Effector memory CD4-positive, alpha-beta T cell (primary cell): ENCODE data around the gene MUSK.
"Not testable (repeated sequence)": the region's sequence is repeated elsewhere in the genome, so short reads cannot be mapped to it uniquely, and the experiment has no call there.

ENCODE experiments used
- DNase-seq, 3 donors: peaks; one replicate each; pipeline ENCODE4 v3.0.0-alpha.2; 2020
- H3K27ac ChIP-seq: 2 replicates; pipeline ENCODE4 v1.7.0; 2013; ENCODE audit warnings: mild to moderate bottlenecking, low read length, moderate library complexity; ENCODE audit not compliant: insufficient read depth, poor library complexity, severe bottlenecking
- H3K27me3 ChIP-seq: replicated peaks from 2 replicates; pipeline ENCODE4 v1.7.0; 2013; ENCODE audit warnings: mild to moderate bottlenecking, low read length; ENCODE audit not compliant: insufficient read depth, control insufficient read depth, poor library complexity, severe bottlenecking
- H3K36me3 ChIP-seq: 2 replicates; pipeline ENCODE4 v1.7.0; 2013; ENCODE audit warnings: mild to moderate bottlenecking, low read length, moderate library complexity; ENCODE audit not compliant: control insufficient read depth, insufficient read depth
- H3K4me1 ChIP-seq: 2 replicates; pipeline ENCODE4 v1.7.0; 2013; ENCODE audit warnings: low read length, mild to moderate bottlenecking; ENCODE audit not compliant: control insufficient read depth, insufficient read depth, poor library complexity, severe bottlenecking
- H3K4me3 ChIP-seq: 2 replicates; pipeline ENCODE4 v1.7.0; 2013; ENCODE audit warnings: low read length, low read depth, mild to moderate bottlenecking; ENCODE audit not compliant: insufficient read depth, poor library complexity, severe bottlenecking
- H3K9me3 ChIP-seq: 2 replicates; pipeline ENCODE4 v1.7.0; 2013; ENCODE audit warnings: mild to moderate bottlenecking, low read length, moderate library complexity; ENCODE audit not compliant: control insufficient read depth

Gene MUSK

GRCh38 chr9:110691002-110691549, 22.5 kb downstream of the MUSK start:
- Histone ChIP-seq H3K27ac (no peak overlapping the region), H3K4me3 (no peak overlapping the region), H3K36me3 (no peaks in the 10 kb centered on the region), H3K4me1 (no peaks in the 10 kb centered on the region), H3K9me3 (no peaks in the 10 kb centered on the region), H3K27me3 (no peaks in the 10 kb centered on the region)
- no peak for DNase-seq

- not testable (repeated sequence) for H3K9me3 ChIP-seq, H3K36me3 ChIP-seq, DNase-seq, H3K4me3 ChIP-seq, H3K27me3 ChIP-seq, H3K4me1 ChIP-seq, H3K27ac ChIP-seq
Measured at GRCh38 chr9:110695846-110696245, 27.3 kb downstream of the MUSK start.

GRCh38 chr9:110700953-110701352, 32.4 kb downstream of the MUSK start:
- Histone ChIP-seq H3K4me1 (no peaks in the 10 kb centered on the region), H3K27me3 (no peaks in the 10 kb centered on the region), H3K36me3 (no peaks in the 10 kb centered on the region), H3K9me3 (no peaks in the 10 kb centered on the region), H3K27ac (no peak overlapping the region), H3K4me3 (no peak overlapping the region)
- no peak for DNase-seq

- H3K4me3 ChIP-seq, result no peak overlapping the region
- no peaks in the 10 kb centered on the region for H3K9me3 ChIP-seq
- no peak overlapping the region for H3K27ac ChIP-seq
- no peak for DNase-seq
- H3K36me3 ChIP-seq, result no peaks in the 10 kb centered on the region
- no peaks in the 10 kb centered on the region for H3K4me1 ChIP-seq
- no peaks in the 10 kb centered on the region for H3K27me3 ChIP-seq
Measured at GRCh38 chr9:110703669-110704068, 35.1 kb downstream of the MUSK start.

GRCh38 chr9:110707419-110707818, 38.8 kb downstream of the MUSK start:
- no peaks in the 10 kb centered on the region for H3K9me3 ChIP-seq
- H3K4me3 ChIP-seq, result no peak overlapping the region
- no peak for DNase-seq
- H3K27ac ChIP-seq, result no peak overlapping the region
- no peaks in the 10 kb centered on the region for H3K36me3 ChIP-seq
- no peaks in the 10 kb centered on the region for H3K4me1 ChIP-seq
- no peaks in the 10 kb centered on the region for H3K27me3 ChIP-seq

- H3K27me3 ChIP-seq, result no peaks in the 10 kb centered on the region
- H3K4me3 ChIP-seq, result no peak overlapping the region
- H3K9me3 ChIP-seq, result no peaks in the 10 kb centered on the region
- no peaks in the 10 kb centered on the region for H3K36me3 ChIP-seq
- H3K4me1 ChIP-seq, result no peaks in the 10 kb centered on the region
- H3K27ac ChIP-seq, result no peak overlapping the region
- no peak for DNase-seq
Measured at GRCh38 chr9:110710420-110710819, 41.8 kb downstream of the MUSK start.

- Histone ChIP-seq H3K27ac (no peak overlapping the region), H3K27me3 (no peaks in the 10 kb centered on the region), H3K4me3 (no peak overlapping the region), H3K4me1 (no peaks in the 10 kb centered on the region), H3K36me3 (no peaks in the 10 kb centered on the region), H3K9me3 (no peaks in the 10 kb centered on the region)
- DNase-seq, result no peak
Measured at GRCh38 chr9:110712955-110713354, 44.4 kb downstream of the MUSK start.

- Histone ChIP-seq H3K4me3 (no peak overlapping the region), H3K9me3 (no peaks in the 10 kb centered on the region), H3K27me3 (no peaks in the 10 kb centered on the region), H3K36me3 (no peaks in the 10 kb centered on the region), H3K27ac (no peak overlapping the region), H3K4me1 (no peaks in the 10 kb centered on the region)
- no peak for DNase-seq
Measured at GRCh38 chr9:110714314-110714713, 45.7 kb downstream of the MUSK start.

GRCh38 chr9:110728058-110728457, 59.5 kb downstream of the MUSK start:
- H3K27ac ChIP-seq, result no peak overlapping the region
- no peak for DNase-seq
- H3K27me3 ChIP-seq, result no peaks in the 10 kb centered on the region
- no peaks in the 10 kb centered on the region for H3K4me1 ChIP-seq
- H3K4me3 ChIP-seq, result no peak overlapping the region
- H3K9me3 ChIP-seq, result no peaks in the 10 kb centered on the region
- H3K36me3 ChIP-seq, result no peaks in the 10 kb centered on the region

- Histone ChIP-seq H3K4me1 (no peaks in the 10 kb centered on the region), H3K4me3 (no peak overlapping the region), H3K36me3 (no peaks in the 10 kb centered on the region), H3K9me3 (no peaks in the 10 kb centered on the region), H3K27ac (no peak overlapping the region), H3K27me3 (no peaks in the 10 kb centered on the region)
- DNase-seq, result no peak
Measured at GRCh38 chr9:110729641-110730040, 61.0 kb downstream of the MUSK start.
